ACHN (cell line): Measurements from ENCODE around the gene NECAB2.
"Not testable (repeated sequence)": the region's sequence is repeated elsewhere in the genome, so short reads cannot be mapped to it uniquely, and the experiment has no call there.

Source experiments
- DNase-seq: peaks from one replicate; pipeline ENCODE4 v3.0.0-alpha.2; 2015
- in situ Hi-C: cut with HindIII; loops from 2 replicates; pipeline ENCODE4 v1.10.0; 2017; ENCODE audit warnings: low sequenced_read_pairs, low pct_ligation_motif_present, low pct_unique_long_range_greater_than_20kb

Gene NECAB2

GRCh38 chr16:83935005-83935857 is 32.8 kb upstream of the NECAB2 start:
- in situ Hi-C loops, result no loop called here
- no peak for DNase-seq

- no peak for DNase-seq
- in situ Hi-C loops, result no loop called here
Measured at GRCh38 chr16:83935858-83936255, 32.2 kb upstream of the NECAB2 start.

- no peak for DNase-seq
- in situ Hi-C loops, result no loop called here
Measured at GRCh38 chr16:83936581-83937165, 31.4 kb upstream of the NECAB2 start.

- no peak for DNase-seq
- in situ Hi-C loops, result no loop called here
Measured at GRCh38 chr16:83937267-83937666, 30.8 kb upstream of the NECAB2 start.

GRCh38 chr16:83937922-83938885 is 29.8 kb upstream of the NECAB2 start:
- in situ Hi-C loops, result no loop called here
- DNase-seq, result no peak

GRCh38 chr16:83939266-83939855 is 28.7 kb upstream of the NECAB2 start:
- no peak for DNase-seq
- in situ Hi-C loops, result no loop called here

GRCh38 chr16:83940119-83940518 is 27.9 kb upstream of the NECAB2 start:
- no peak for DNase-seq
- in situ Hi-C loops, result no loop called here

- DNase-seq, result no peak
- in situ Hi-C loops, result no loop called here
Measured at GRCh38 chr16:83940630-83941378, 27.2 kb upstream of the NECAB2 start.

- DNase-seq, in situ Hi-C loops: not testable (repeated sequence)
Measured at GRCh38 chr16:83941546-83941945, 26.5 kb upstream of the NECAB2 start.

GRCh38 chr16:83942074-83942473 is 26.0 kb upstream of the NECAB2 start:
- no peak for DNase-seq
- in situ Hi-C loops, result no loop called here

GRCh38 chr16:83942815-83943515 is 25.1 kb upstream of the NECAB2 start:
- in situ Hi-C loops, result no loop called here
- no peak for DNase-seq

GRCh38 chr16:83943516-83944050 is 24.5 kb upstream of the NECAB2 start:
- no peak for DNase-seq

GRCh38 chr16:83945587-83945986 is 22.5 kb upstream of the NECAB2 start:
- no peak for DNase-seq

More at GRCh38 chr16:83943516-83944050, 24.5 kb upstream of the NECAB2 start:
- in situ Hi-C loops, result no loop called here

GRCh38 chr16:83946154-83946780 is 21.8 kb upstream of the NECAB2 start:
- DNase-seq, result no peak
- in situ Hi-C loops, result no loop called here

More at GRCh38 chr16:83945587-83945986, 22.5 kb upstream of the NECAB2 start:
- in situ Hi-C loops, result no loop called here

- no peak for DNase-seq
- in situ Hi-C loops, result no loop called here
Measured at GRCh38 chr16:83946781-83947566, 21.1 kb upstream of the NECAB2 start.

- in situ Hi-C loops, result no loop called here
- no peak for DNase-seq
Measured at GRCh38 chr16:83947642-83948234, 20.3 kb upstream of the NECAB2 start.
